Measurements from ENCODE around the gene OSBPL6. TPM values are rescaled to one million over a fixed set of nuclear protein-coding genes. Genes with fewer than 3 reads are reported as not detected.

The OSBPL6 gene
- total RNA-seq, 1 donor = 6.5 TPM

- TF ChIP-seq, protein P1, sequence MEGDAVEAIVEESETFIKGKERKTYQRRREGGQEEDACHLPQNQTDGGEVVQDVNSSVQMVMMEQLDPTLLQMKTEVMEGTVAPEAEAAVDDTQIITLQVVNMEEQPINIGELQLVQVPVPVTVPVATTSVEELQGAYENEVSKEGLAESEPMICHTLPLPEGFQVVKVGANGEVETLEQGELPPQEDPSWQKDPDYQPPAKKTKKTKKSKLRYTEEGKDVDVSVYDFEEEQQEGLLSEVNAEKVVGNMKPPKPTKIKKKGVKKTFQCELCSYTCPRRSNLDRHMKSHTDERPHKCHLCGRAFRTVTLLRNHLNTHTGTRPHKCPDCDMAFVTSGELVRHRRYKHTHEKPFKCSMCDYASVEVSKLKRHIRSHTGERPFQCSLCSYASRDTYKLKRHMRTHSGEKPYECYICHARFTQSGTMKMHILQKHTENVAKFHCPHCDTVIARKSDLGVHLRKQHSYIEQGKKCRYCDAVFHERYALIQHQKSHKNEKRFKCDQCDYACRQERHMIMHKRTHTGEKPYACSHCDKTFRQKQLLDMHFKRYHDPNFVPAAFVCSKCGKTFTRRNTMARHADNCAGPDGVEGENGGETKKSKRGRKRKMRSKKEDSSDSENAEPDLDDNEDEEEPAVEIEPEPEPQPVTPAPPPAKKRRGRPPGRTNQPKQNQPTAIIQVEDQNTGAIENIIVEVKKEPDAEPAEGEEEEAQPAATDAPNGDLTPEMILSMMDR (IDR thresholded peaks at IDR 0.05; ENCODE audit: insufficient read depth, low read depth, low read length) = no peak
- no peak for DNase-seq (ENCODE audit: low read depth)
- H3K4me3 ChIP-seq (ENCODE audit: low read depth, low read length) = no peak overlapping the region
These were observed 6.5 kb upstream of the OSBPL6 start for GRCh38 chr2:178187861-178188260.

GRCh38 chr2:178188466-178188865, 5.8 kb upstream of the OSBPL6 start:
- TF ChIP-seq, protein P1 (IDR thresholded peaks at IDR 0.05; ENCODE audit: insufficient read depth, low read depth, low read length) = no peak
- DNase-seq (ENCODE audit: low read depth) = no peak
- no peak overlapping the region for H3K4me3 ChIP-seq (ENCODE audit: low read depth, low read length)

DNA sequence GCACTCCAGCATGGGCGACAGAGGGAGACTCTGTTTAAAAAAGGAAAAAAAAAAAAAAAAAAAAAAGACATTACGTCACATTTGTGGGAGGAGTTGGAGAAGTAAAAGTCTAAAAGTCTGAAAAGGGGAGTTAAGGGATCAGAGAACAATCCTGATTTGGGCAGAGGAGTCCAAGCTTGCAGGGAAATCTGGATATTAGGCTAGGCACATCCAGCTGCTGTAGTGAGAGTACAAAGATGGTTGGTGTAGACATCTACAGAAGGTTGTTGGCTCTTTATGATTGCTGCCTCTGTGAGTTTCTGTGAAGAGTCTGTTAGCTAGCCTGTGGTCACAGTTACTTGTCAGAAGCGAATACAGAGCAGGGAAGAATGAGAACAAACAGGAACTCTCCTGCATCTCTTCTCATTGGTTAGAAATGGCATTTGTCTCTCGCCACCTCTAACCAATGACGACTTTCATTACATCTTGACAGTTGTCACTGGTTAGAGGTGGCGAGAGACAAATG, 3.3 kb upstream of the OSBPL6 start:
- no peak for DNase-seq (ENCODE audit: low read depth)
- TF ChIP-seq, protein P1 (IDR thresholded peaks at IDR 0.05; ENCODE audit: insufficient read depth, low read depth, low read length) = no peak
- H3K4me3 ChIP-seq (ENCODE audit: low read depth, low read length) = no peak overlapping the region

GRCh38 chr2:178191511-178191910, 2.8 kb upstream of the OSBPL6 start:
- DNase-seq (ENCODE audit: low read depth) = no peak
- H3K4me3 ChIP-seq (ENCODE audit: low read depth, low read length) = no peak overlapping the region
- TF ChIP-seq, protein P1 (IDR thresholded peaks at IDR 0.05; ENCODE audit: insufficient read depth, low read depth, low read length) = no peak

GRCh38 chr2:178193496-178193822, 853 bp upstream of the OSBPL6 start:
- TF ChIP-seq, protein P1 (IDR thresholded peaks at IDR 0.05; ENCODE audit: insufficient read depth, low read depth, low read length) = no peak
- peak overlapping the region; percentile 67 for H3K4me3 ChIP-seq (ENCODE audit: low read depth, low read length)
- no peak for DNase-seq (ENCODE audit: low read depth)

- TF ChIP-seq, protein P1 (IDR thresholded peaks at IDR 0.05; ENCODE audit: insufficient read depth, low read depth, low read length) = no peak
- peak; percentile 42 for DNase-seq (ENCODE audit: low read depth)
- H3K4me3 ChIP-seq (ENCODE audit: low read depth, low read length) = peak overlapping the region; percentile 70
These were observed 483 bp downstream of the OSBPL6 start for GRCh38 chr2:178194600-178195389.

Data from fibroblast of villous mesenchyme (primary cell).